ENCODE data around the gene PRSS35. TPM values are rescaled to one million over a fixed set of nuclear protein-coding genes. Genes with fewer than 3 reads are reported as not detected.
"Not testable (repeated sequence)": the region's sequence is repeated elsewhere in the genome, so short reads cannot be mapped to it uniquely, and the experiment has no call there.

Gene PRSS35
- total RNA-seq, 4 donors from 2014 or later = 0.20 to 2.6 (median 0.57) TPM

DNA sequence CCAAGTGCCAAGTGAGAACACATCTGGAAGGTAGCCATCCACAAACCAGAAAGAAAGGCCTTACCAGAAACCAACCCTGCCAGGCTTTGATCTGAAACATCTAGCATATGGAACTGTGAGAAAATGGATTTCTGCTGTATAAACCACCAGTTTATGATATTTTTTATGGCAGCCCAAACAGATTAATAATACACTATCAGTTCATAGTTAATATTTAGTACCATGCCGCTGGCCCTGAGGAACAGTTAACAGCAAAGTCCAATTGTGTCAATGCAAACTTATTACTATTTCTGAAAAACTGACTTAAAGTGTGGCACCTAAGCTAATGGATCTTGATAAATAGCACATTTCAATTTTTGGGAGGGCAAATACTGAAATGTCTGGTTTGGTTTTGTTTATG, 35.4 kb upstream of the PRSS35 start:
- Histone ChIP-seq H3K4me3 (no peak overlapping the region), H3K27me3 (no peaks in the 10 kb centered on the region), H3K36me3 (no peaks in the 10 kb centered on the region), H3K4me1 (no peaks in the 10 kb centered on the region), H3K9me3 (no peaks in the 10 kb centered on the region), H3K27ac (no peak overlapping the region)
- no peak for DNase-seq (ENCODE audit: low spot score in 2 of 2)
- WGBS, 2 donors = 97 to 100% methylated on average over 1 of the region's 1 CpG
- no peak for TF ChIP-seq EP300 (IDR thresholded peaks at IDR 0.05)
- TF ChIP-seq CTCF (IDR thresholded peaks at IDR 0.05) = no peak
- TF ChIP-seq POLR2A (IDR thresholded peaks at IDR 0.05) = no peak

DNA sequence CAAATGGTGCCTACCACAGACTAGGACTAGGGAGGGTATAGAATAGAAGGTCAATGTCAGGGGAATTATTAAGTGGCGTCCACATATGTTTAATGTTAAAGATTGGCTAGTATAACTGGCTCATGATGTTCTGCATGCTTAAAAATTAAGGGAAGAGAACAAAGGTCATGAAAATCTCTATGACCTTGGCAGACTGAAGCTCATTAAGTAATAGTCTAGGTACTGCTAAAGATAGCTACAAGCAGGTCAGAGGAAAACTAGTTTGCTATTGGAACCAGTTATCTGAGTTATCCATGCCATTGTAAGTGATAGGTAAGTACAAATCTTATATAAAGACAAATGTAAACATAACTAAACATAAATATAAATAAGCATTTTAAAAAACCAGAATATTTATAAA, 32.9 kb upstream of the PRSS35 start:
- DNase-seq (ENCODE audit: low spot score in 2 of 2) = no peak
- H3K27me3 ChIP-seq = no peaks in the 10 kb centered on the region
- H3K36me3 ChIP-seq = no peaks in the 10 kb centered on the region
- no peak overlapping the region for H3K4me3 ChIP-seq
- no peak overlapping the region for H3K27ac ChIP-seq
- H3K9me3 ChIP-seq = no peaks in the 10 kb centered on the region
- WGBS, 2 donors = 62 to 74% methylated on average over 1 of the region's 1 CpG
- TF ChIP-seq CTCF (IDR thresholded peaks at IDR 0.05) (no peak), EP300 (IDR thresholded peaks at IDR 0.05) (no peak), POLR2A (IDR thresholded peaks at IDR 0.05) (no peak)
- H3K4me1 ChIP-seq = no peaks in the 10 kb centered on the region

DNA sequence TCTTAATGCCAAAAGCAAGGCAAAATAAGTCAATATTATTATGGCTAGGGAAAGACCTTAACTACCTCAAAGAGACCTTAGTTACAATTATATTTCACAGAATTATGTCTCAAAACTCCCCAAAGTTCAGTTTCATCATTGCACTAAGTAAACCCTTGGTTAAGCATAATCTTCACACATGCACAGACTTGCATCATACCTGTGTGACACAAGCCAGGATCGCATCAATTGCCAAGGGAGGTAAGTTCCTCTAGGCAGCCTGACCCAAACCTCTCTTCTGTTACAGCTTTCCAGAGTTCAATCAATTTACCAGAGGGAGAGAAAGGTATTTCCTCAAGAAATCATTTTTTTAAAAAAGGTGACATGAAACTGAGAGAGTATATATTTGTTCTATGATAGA, 31.9 kb upstream of the PRSS35 start:
- Histone ChIP-seq H3K27me3 (no peaks in the 10 kb centered on the region), H3K4me1 (no peaks in the 10 kb centered on the region), H3K9me3 (no peaks in the 10 kb centered on the region), H3K27ac (no peak overlapping the region), H3K4me3 (no peak overlapping the region), H3K36me3 (no peaks in the 10 kb centered on the region)
- 88 to 91% methylated on average over 1 of the region's 1 CpG for WGBS, 2 donors
- no peak for DNase-seq (ENCODE audit: low spot score in 2 of 2)
- no peak for TF ChIP-seq EP300 (IDR thresholded peaks at IDR 0.05)
- TF ChIP-seq CTCF (IDR thresholded peaks at IDR 0.05) = no peak
- TF ChIP-seq POLR2A (IDR thresholded peaks at IDR 0.05) = no peak

GRCh38 chr6:83481938-83482337, 30.4 kb upstream of the PRSS35 start:
- H3K27me3 ChIP-seq; H3K9me3 ChIP-seq; H3K36me3 ChIP-seq; H3K4me3 ChIP-seq; DNase-seq (ENCODE audit: low spot score in 2 of 2); H3K4me1 ChIP-seq; H3K27ac ChIP-seq: not testable (repeated sequence)
- 98 to 100% methylated on average over 1 of the region's 1 CpG for WGBS, 2 donors

DNA sequence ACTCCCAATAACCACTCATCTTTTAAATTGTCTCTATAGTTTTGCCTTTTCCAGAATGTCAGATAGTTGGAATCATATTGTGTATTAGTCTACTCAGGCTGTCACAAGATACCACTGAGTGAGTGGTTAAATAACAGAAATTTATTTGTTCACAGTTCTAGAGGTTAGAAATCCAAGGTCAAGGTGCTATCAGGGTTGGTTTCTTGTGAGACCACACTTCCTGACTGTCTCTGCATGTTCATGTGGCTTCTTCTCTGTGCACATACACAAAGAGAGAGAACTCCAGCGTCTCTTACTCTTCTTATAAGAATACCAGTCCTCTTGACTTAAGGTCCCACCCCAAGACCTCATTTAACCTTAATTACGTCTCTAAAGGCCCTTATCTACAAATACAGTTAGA, 23.9 kb upstream of the PRSS35 start:
- no peak for TF ChIP-seq POLR2A (IDR thresholded peaks at IDR 0.05)
- TF ChIP-seq EP300 (IDR thresholded peaks at IDR 0.05) = no peak
- no peak for TF ChIP-seq CTCF (IDR thresholded peaks at IDR 0.05)
- DNase-seq (ENCODE audit: low spot score in 2 of 2) = no peak
- Histone ChIP-seq H3K4me1 (no peaks in the 10 kb centered on the region), H3K36me3 (no peaks in the 10 kb centered on the region), H3K4me3 (no peak overlapping the region), H3K9me3 (no peaks in the 10 kb centered on the region), H3K27ac (no peak overlapping the region), H3K27me3 (no peaks in the 10 kb centered on the region)
- WGBS, 2 donors = 66 to 69% methylated on average over 2 of the region's 2 CpGs

DNA sequence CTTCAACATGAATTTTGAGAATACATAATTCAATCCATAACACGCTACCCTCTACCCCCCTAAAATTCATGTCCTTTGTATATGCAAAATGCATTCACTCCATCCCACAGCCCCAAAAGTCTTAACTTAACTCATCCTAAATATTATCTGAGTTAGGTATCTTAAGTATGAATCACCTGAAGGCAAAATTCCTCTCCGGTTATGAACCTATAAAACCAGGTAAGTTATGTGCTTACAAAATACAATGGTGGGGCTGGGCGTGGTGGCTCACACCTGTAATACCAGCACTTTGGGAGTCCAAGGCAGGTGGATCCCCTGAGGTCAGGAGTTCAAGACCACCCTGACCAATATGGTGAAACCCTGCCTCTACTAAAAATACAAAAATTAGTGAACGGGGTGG, 23.5 kb upstream of the PRSS35 start:
- 83 to 94% methylated on average over 4 of the region's 4 CpGs for WGBS, 2 donors
- H3K27me3 ChIP-seq = no peaks in the 10 kb centered on the region
- H3K36me3 ChIP-seq = no peaks in the 10 kb centered on the region
- no peaks in the 10 kb centered on the region for H3K9me3 ChIP-seq
- no peak overlapping the region for H3K4me3 ChIP-seq
- H3K4me1 ChIP-seq = no peaks in the 10 kb centered on the region
- no peak for DNase-seq (ENCODE audit: low spot score in 2 of 2)
- H3K27ac ChIP-seq = no peak overlapping the region
- TF ChIP-seq CTCF (IDR thresholded peaks at IDR 0.05) (no peak), POLR2A (IDR thresholded peaks at IDR 0.05) (no peak), EP300 (IDR thresholded peaks at IDR 0.05) (no peak)
